ENCODE data around the gene TRPC4AP. TPM values are rescaled to one million over a fixed set of nuclear protein-coding genes. Genes with fewer than 3 reads are reported as not detected.
A peak's percentile ranks its signal among the peaks of the same experiment; 100 is the strongest.

Gene TRPC4AP
- total and polyA plus RNA-seq, 10 of the 15 experiments (the other 5 are each of a cell fraction or from before 2014, with no cell fraction given) = 1.1 to 61.7 (median 41.2) TPM

DNA sequence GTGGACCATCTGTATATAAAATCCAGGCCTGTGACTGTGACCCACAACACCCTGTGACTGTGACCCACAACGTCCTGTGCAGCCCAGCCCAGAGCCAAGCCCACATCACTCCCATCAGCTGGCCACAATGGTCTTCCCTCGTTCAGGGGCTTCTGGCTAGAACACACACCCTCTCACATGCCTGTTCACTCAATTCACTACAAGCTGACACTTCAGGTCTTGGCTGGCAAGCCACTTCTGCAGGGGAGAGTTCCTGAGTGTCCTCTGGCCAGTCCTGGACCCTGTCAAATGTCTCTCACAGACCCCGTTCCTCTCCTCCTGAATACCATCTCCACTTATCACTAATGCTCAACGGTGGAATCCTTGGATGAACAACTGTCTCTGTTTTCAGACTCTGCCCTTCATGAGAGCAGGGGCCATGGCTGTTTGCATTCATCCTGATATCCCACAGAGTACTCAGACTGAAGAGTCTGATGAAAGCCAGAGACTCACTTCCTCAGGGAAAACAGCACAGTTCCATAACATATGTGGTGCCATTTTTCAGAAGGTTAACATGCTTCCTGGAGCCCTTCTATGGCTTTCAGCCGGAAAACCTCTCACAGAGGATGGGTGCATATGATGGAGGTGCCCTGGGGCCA lies 80.9 kb downstream of the TRPC4AP start:
- SMC1A ChIA-PET (ENCODE audit: uncharacterized antibody, unreplicated experiment) = no interaction called here

More for the DNA sequence above, 80.9 kb downstream of the TRPC4AP start:
- intact Hi-C loops (cut with micrococcal nuclease; ENCODE audit: unreplicated experiment) = no loop called here
- ATAC-seq (no peak), FAIRE-seq (no peak), DNase-seq (ENCODE audit: low read depth, low spot score) (no peak)
- TSS peak; percentile 19 for BruUV-seq (replicated peaks)
- H4K20me1 ChIP-seq (ENCODE audit: control insufficient read depth, insufficient read depth) = no peaks in the 10 kb centered on the region
- POLR2A ChIA-PET = no interaction called here
- no peaks in the 10 kb centered on the region for H3K9me3 ChIP-seq (replicated peaks; ENCODE audit: control insufficient read depth, insufficient read depth, low read length)
- CTCF ChIA-PET = no interaction called here
- no peak overlapping the region for H3K4me3 ChIP-seq
- RAD21 ChIA-PET (ENCODE audit: unreplicated experiment) = no interaction called here
- no peak for TF ChIP-seq BCL11A (IDR thresholded peaks at IDR 0.05; ENCODE audit: low read depth, low read length)
- no peak for TF ChIP-seq NFIC (IDR thresholded peaks at IDR 0.05; ENCODE audit: low read depth, low read length)
- no peak for TF ChIP-seq ZNF207 (IDR thresholded peaks at IDR 0.05; ENCODE audit: borderline replicate concordance)
- no peak for TF ChIP-seq POU2F2 (IDR thresholded peaks at IDR 0.05; ENCODE audit: borderline replicate concordance, low read depth, low read length)
- TF ChIP-seq ZSCAN29 (IDR thresholded peaks at IDR 0.05) = no peak
- TF ChIP-seq MTA3 (IDR thresholded peaks at IDR 0.05; ENCODE audit: borderline replicate concordance, low read length) = no peak
- no peak for TF ChIP-seq ZNF217 (IDR thresholded peaks at IDR 0.05)
- TF ChIP-seq ATF7 (IDR thresholded peaks at IDR 0.05; ENCODE audit: low read depth) = no peak
- TF ChIP-seq, protein P1, sequence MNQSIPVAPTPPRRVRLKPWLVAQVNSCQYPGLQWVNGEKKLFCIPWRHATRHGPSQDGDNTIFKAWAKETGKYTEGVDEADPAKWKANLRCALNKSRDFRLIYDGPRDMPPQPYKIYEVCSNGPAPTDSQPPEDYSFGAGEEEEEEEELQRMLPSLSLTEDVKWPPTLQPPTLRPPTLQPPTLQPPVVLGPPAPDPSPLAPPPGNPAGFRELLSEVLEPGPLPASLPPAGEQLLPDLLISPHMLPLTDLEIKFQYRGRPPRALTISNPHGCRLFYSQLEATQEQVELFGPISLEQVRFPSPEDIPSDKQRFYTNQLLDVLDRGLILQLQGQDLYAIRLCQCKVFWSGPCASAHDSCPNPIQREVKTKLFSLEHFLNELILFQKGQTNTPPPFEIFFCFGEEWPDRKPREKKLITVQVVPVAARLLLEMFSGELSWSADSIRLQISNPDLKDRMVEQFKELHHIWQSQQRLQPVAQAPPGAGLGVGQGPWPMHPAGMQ (IDR thresholded peaks at IDR 0.05; ENCODE audit: borderline replicate concordance) = no peak
- no peak for TF ChIP-seq HCFC1 (IDR thresholded peaks at IDR 0.05; ENCODE audit: low read length)
- no peak for TF ChIP-seq NR2C2 (IDR thresholded peaks at IDR 0.05; ENCODE audit: borderline replicate concordance, control insufficient read depth, insufficient read length, low read depth)
- TF ChIP-seq, protein P2, sequence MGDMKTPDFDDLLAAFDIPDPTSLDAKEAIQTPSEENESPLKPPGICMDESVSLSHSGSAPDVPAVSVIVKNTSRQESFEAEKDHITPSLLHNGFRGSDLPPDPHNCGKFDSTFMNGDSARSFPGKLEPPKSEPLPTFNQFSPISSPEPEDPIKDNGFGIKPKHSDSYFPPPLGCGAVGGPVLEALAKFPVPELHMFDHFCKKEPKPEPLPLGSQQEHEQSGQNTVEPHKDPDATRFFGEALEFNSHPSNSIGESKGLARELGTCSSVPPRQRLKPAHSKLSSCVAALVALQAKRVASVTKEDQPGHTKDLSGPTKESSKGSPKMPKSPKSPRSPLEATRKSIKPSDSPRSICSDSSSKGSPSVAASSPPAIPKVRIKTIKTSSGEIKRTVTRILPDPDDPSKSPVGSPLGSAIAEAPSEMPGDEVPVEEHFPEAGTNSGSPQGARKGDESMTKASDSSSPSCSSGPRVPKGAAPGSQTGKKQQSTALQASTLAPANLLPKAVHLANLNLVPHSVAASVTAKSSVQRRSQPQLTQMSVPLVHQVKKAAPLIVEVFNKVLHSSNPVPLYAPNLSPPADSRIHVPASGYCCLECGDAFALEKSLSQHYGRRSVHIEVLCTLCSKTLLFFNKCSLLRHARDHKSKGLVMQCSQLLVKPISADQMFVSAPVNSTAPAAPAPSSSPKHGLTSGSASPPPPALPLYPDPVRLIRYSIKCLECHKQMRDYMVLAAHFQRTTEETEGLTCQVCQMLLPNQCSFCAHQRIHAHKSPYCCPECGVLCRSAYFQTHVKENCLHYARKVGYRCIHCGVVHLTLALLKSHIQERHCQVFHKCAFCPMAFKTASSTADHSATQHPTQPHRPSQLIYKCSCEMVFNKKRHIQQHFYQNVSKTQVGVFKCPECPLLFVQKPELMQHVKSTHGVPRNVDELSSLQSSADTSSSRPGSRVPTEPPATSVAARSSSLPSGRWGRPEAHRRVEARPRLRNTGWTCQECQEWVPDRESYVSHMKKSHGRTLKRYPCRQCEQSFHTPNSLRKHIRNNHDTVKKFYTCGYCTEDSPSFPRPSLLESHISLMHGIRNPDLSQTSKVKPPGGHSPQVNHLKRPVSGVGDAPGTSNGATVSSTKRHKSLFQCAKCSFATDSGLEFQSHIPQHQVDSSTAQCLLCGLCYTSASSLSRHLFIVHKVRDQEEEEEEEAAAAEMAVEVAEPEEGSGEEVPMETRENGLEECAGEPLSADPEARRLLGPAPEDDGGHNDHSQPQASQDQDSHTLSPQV (IDR thresholded peaks at IDR 0.05) = no peak
- TF ChIP-seq POLR2AphosphoS2 (IDR thresholded peaks at IDR 0.05; ENCODE audit: low read depth, low read length) = no peak
- TF ChIP-seq, protein P3, sequence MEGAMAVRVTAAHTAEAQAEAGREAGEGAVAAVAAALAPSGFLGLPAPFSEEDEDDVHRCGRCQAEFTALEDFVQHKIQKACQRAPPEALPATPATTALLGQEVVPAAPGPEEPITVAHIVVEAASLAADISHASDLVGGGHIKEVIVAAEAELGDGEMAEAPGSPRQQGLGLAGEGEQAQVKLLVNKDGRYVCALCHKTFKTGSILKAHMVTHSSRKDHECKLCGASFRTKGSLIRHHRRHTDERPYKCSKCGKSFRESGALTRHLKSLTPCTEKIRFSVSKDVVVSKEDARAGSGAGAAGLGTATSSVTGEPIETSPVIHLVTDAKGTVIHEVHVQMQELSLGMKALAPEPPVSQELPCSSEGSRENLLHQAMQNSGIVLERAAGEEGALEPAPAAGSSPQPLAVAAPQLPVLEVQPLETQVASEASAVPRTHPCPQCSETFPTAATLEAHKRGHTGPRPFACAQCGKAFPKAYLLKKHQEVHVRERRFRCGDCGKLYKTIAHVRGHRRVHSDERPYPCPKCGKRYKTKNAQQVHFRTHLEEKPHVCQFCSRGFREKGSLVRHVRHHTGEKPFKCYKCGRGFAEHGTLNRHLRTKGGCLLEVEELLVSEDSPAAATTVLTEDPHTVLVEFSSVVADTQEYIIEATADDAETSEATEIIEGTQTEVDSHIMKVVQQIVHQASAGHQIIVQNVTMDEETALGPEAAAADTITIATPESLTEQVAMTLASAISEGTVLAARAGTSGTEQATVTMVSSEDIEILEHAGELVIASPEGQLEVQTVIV (IDR thresholded peaks at IDR 0.05; ENCODE audit: borderline replicate concordance, partially characterized antibody) = no peak
- H3K4me2 ChIP-seq (ENCODE audit: control insufficient read depth, insufficient read depth) = no peak overlapping the region
- H3K9ac ChIP-seq (ENCODE audit: control insufficient read depth, insufficient read depth, low read length) = no peak overlapping the region
- no peak overlapping the region for H3K27ac ChIP-seq (ENCODE audit: control insufficient read depth, insufficient read depth)
- H3K4me1 ChIP-seq (ENCODE audit: control insufficient read depth, insufficient read depth, low read length) = no peaks in the 10 kb centered on the region; the same call in 1 of the 2 replicates
- no peak overlapping the region for H2AFZ ChIP-seq (ENCODE audit: control insufficient read depth, low read depth, low read length)
- no peaks in the 10 kb centered on the region for H3K27me3 ChIP-seq (replicated peaks in 1 of 2; ENCODE audit: control insufficient read depth in 2 of 2, insufficient read depth in 2 of 2, low read length in 1 of 2)
- in situ Hi-C loops (cut with MboI) = no loop called here
- WGBS (ENCODE audit: insufficient coverage, insufficient replicate concordance, low lambda C conversion rate, missing lambda C conversion rate) = 89% methylated on average over 5 of the region's 5 CpGs
- peaks cover 36 to 39% of the 10 kb centered on the region in 2 experiments for H3K36me3 ChIP-seq (ENCODE audit: control insufficient read depth in 2 of 2, insufficient read depth in 2 of 2, low read length in 1 of 2)
- H3K79me2 ChIP-seq (ENCODE audit: control insufficient read depth, insufficient read depth, low read length) = no peaks in the 10 kb centered on the region

All from GM12878 (cell line).